MM.1S (cell line): Measurements from ENCODE around the gene MTNR1A.

Experiments used
- CTCF ChIP-seq: fragments of 300-600 bp; sonication (generic); IDR thresholded peaks from 2 replicates; pipeline ENCODE4 v1.5.1; 2016; ENCODE audit warnings: antibody characterized with exemption, low read length, mixed read lengths
- EZH2phosphoT487 ChIP-seq: fragments of 300-600 bp; sonication (generic); IDR thresholded peaks from 2 replicates; pipeline ENCODE4 v1.6.1; 2018; ENCODE audit warnings: antibody characterized with exemption, low read length

- TF ChIP-seq CTCF: no peak
- no peak for TF ChIP-seq EZH2phosphoT487
These were observed 37.7 kb upstream of the MTNR1A start for GRCh38 chr4:186592966-186593586.
